ENCODE results near the gene STMN1.

DNA sequence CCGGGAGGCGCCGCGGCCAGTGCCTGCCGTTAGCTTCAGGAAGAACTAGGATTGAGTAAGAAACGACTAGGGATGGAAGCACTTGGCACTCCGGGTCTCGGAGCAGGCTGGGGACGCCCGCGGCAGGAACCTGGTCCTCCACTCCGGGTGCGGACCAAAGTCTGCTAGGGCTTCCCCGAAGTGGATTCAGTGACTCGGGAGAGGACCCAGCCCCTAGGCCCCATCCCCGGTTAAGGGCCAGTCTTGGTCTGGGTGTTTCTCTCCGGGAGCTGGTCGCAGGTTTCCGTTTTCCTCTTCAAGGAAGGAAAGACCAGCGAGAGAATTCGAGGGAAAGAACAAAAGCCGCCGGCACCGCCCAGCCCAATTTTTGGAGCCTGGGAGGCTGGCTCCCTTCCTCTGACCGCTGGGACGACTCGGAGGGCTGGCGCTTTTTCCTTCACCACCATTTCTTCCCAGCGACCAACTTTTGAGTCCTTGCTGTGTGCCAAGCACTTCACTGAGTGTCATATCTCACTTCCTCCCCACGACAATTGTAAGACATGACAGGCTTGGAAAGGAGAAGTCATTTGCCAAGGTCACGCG lies 16.8 kb upstream of the STMN1 start:
- TF ChIP-seq, protein P1, sequence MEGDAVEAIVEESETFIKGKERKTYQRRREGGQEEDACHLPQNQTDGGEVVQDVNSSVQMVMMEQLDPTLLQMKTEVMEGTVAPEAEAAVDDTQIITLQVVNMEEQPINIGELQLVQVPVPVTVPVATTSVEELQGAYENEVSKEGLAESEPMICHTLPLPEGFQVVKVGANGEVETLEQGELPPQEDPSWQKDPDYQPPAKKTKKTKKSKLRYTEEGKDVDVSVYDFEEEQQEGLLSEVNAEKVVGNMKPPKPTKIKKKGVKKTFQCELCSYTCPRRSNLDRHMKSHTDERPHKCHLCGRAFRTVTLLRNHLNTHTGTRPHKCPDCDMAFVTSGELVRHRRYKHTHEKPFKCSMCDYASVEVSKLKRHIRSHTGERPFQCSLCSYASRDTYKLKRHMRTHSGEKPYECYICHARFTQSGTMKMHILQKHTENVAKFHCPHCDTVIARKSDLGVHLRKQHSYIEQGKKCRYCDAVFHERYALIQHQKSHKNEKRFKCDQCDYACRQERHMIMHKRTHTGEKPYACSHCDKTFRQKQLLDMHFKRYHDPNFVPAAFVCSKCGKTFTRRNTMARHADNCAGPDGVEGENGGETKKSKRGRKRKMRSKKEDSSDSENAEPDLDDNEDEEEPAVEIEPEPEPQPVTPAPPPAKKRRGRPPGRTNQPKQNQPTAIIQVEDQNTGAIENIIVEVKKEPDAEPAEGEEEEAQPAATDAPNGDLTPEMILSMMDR (IDR thresholded peaks at IDR 0.05), result no peak
- no peak for TF ChIP-seq POLR2A (IDR thresholded peaks at IDR 0.05)

Data from heart left ventricle (tissue), 13 donors.